ENCODE measurements around the gene DMPK. TPM values are rescaled to one million over a fixed set of nuclear protein-coding genes. Genes with fewer than 3 reads are reported as not detected.

Gene DMPK
- total and polyA plus RNA-seq, 9 of the 15 experiments (the other 6 are each of a cell fraction or from before 2014, with no cell fraction given), result 0.24 to 31.3 (median 7.3) TPM

- TF ChIP-seq ZNF740 (CRISPR knock-in tag; IDR thresholded peaks at IDR 0.05) (no peak), ZNF740 (tag; IDR thresholded peaks at IDR 0.05) (peak in 1 of 2 experiments; percentile 37; a peak in 1 of 4 replicates), SRF (CRISPR knock-in tag; IDR thresholded peaks at IDR 0.05) (peak in 1 of 2 experiments; percentile 82; a peak in 2 of 4 replicates), CBX8 (IDR thresholded peaks at IDR 0.05; ENCODE audit: borderline replicate concordance, extremely low read depth, low read depth, low read length, poor library complexity, severe bottlenecking) (no peak), FOXA1 (IDR thresholded peaks at IDR 0.05; ENCODE audit: borderline replicate concordance) (no peak), POLR2A (conservative IDR thresholded peaks at IDR 0.05) (peak; percentile 90), TEAD2 (tag; IDR thresholded peaks at IDR 0.05) (no peak), NR1H2 (CRISPR knock-in tag; IDR thresholded peaks at IDR 0.05) (no peak), BCOR (IDR thresholded peaks at IDR 0.05) (no peak), ZNF239 (CRISPR knock-in tag; IDR thresholded peaks at IDR 0.05) (no peak), SMAD2 (IDR thresholded peaks at IDR 0.05; ENCODE audit: low read depth, low read length) (no peak), ZNF280A (IDR thresholded peaks at IDR 0.05; ENCODE audit: low read depth, partially characterized antibody) (no peak), SREBF2 (CRISPR knock-in tag; IDR thresholded peaks at IDR 0.05) (no peak), PTRF (tag; IDR thresholded peaks at IDR 0.05) (no peak), KLF10 (CRISPR knock-in tag; IDR thresholded peaks at IDR 0.05) (no peak), GTF2B (IDR thresholded peaks at IDR 0.05; ENCODE audit: extremely low read depth, insufficient read length) (no peak), MEF2D (tag; conservative IDR thresholded peaks at IDR 0.05; ENCODE audit: low read depth) (no peak), TFAP4 (CRISPR knock-in tag; IDR thresholded peaks at IDR 0.05; ENCODE audit: borderline replicate concordance) (peak; percentile 80), KLF16 (IDR thresholded peaks at IDR 0.05) (no peak), CEBPB (tag; IDR thresholded peaks at IDR 0.05) (no peak), SIRT6 (IDR thresholded peaks at IDR 0.05; ENCODE audit: low read depth, low read length) (no peak), ZFP30 (CRISPR knock-in tag; IDR thresholded peaks at IDR 0.05; ENCODE audit: borderline replicate concordance) (no peak), POU5F1 (IDR thresholded peaks at IDR 0.05; ENCODE audit: borderline replicate concordance, low read depth, low read length, partially characterized antibody) (no peak), NR2C1 (IDR thresholded peaks at IDR 0.05) (peak; percentile 81), NR2C1 (tag; IDR thresholded peaks at IDR 0.05) (peak; percentile 92), GTF2F1 (IDR thresholded peaks at IDR 0.05; ENCODE audit: low read depth, low read length) (peak; percentile 75; the same call in 1 of the 2 replicates)
These were observed 51.7 kb downstream of the DMPK start, which contains the start of gene FBXO46 (continued) for GRCh38 chr19:45730368-45731288.

Data from K562 (cell line).